Kidney (tissue), 14 donors: Measurements from ENCODE around the gene PDHB. TPM values are rescaled to one million over a fixed set of nuclear protein-coding genes. Genes with fewer than 3 reads are reported as not detected.

ENCODE experiments used
- DNase-seq, 5 donors: peaks; one replicate each; pipeline ENCODE4 v3.0.0-alpha.2; 2013 to 2020
- FAIRE-seq: peaks from 2 replicates; lab custom pipeline; 2012; peaks lifted over from hg19 to GRCh38; lab: Jason Lieb, UNC
- H3K27ac ChIP-seq, 2 donors: one replicate each; pipeline ENCODE4 v1.7.0; 2013; ENCODE audit warnings: low read depth in 2 of 2, low read length in 2 of 2, inconsistent platforms in 1 of 2
- H3K27me3 ChIP-seq: one replicate; pipeline ENCODE4 v1.7.1; 2013; ENCODE audit warnings: low read length, inconsistent platforms; ENCODE audit not compliant: control insufficient read depth, insufficient read depth
- H3K36me3 ChIP-seq, 3 donors: one replicate each; pipeline versions ENCODE4 v1.7.0 to v1.7.1; 2013; ENCODE audit warnings: low read length in 3 of 3, control low read depth in 1 of 3, inconsistent platforms in 1 of 3; ENCODE audit not compliant: insufficient read depth in 3 of 3, control insufficient read depth in 2 of 3
- H3K4me1 ChIP-seq, 3 donors: one replicate each; pipeline versions ENCODE4 v1.7.0 to v1.7.1; 2013; ENCODE audit warnings: low read length in 3 of 3, inconsistent platforms in 1 of 3, low read depth in 1 of 3; ENCODE audit not compliant: control insufficient read depth in 2 of 3, insufficient read depth in 2 of 3
- H3K4me3 ChIP-seq, 3 donors: one replicate each; pipeline versions ENCODE4 v1.7.0 to v1.8.1; 2013; ENCODE audit warnings: low read length in 3 of 3, control low read depth in 1 of 3, inconsistent platforms in 1 of 3
- H3K9ac ChIP-seq, 3 donors: one replicate each; pipeline versions ENCODE4 v1.7.0 to v1.7.1; 2013; ENCODE audit warnings: low read length in 3 of 3, control low read depth in 1 of 3, inconsistent platforms in 1 of 3
- H3K9me3 ChIP-seq, 3 donors: one replicate each; pipeline versions ENCODE4 v1.7.0 to v1.7.1; 2013; ENCODE audit warnings: low read length in 3 of 3, control low read depth in 1 of 3, inconsistent platforms in 1 of 3; ENCODE audit not compliant: control insufficient read depth in 2 of 3, insufficient read depth in 1 of 3
- CTCF ChIP-seq: IDR thresholded peaks from 3 replicates; pipeline ENCODE4 v1.5.1; 2012; ENCODE audit warnings: mild to moderate bottlenecking, moderate library complexity, borderline replicate concordance; ENCODE audit not compliant: insufficient read depth; ENCODE audit errors: extremely low read depth
- intact Hi-C: fragments of 100-400 bp; cut with DNase I; formaldehyde crosslinking; loops from one replicate; pipeline ENCODE4 v1.11.1; 2022
- polyA plus RNA-seq: library from polyadenylated mRNA; stranded (reverse); fragments of 350-450 nt; fragmentation: Illumina TruSeq; extraction: RNeasy Lipid Tissue Mini Kit (QIAGEN cat#74804); gene quantifications from one replicate; pipeline ENCODE4 v1.2.3, GENCODE V29; 2014; ENCODE audit warnings: low read depth, low replicate concordance; ENCODE audit not compliant: insufficient read depth
- total RNA-seq: library from RNA; stranded (reverse); fragmentation: NEBNext Ultra II Directional; extraction: Animal tissue kit (Norgen Biotek cat#: 25700); gene quantifications from one replicate; pipeline ENCODE4 v1.2.1, GENCODE V29; 2021
- donor health status: control.
- donor health status: control.
- donor health status: control.
- donor health status: control.
- donor health status: control.
- donor health status: DM: yes; HTN: yes; CAD: no.
- donor health status: Normal renal cell carcinoma (clear cell type).

The PDHB gene
- total and polyA plus RNA-seq, 2 donors from 2014 or later: 71.7 to 138 TPM

- Histone ChIP-seq H3K9me3 (no peaks in the 10 kb centered on the region), H3K36me3 (peaks cover 0 to 19% (median 15%) of the 10 kb centered on the region in 3 donors), H3K27ac (no peak overlapping the region), H3K27me3 (no peaks in the 10 kb centered on the region), H3K9ac (no peak overlapping the region), H3K4me3 (no peak overlapping the region), H3K4me1 (peaks cover 0 to under 1% (median 0%) of the 10 kb centered on the region in 3 donors)
- intact Hi-C loops: loop anchor here (10.0 kb wide), 1 partner anchor 75 kb away; the partner anchor contains the start of gene PXK
- no peak for FAIRE-seq
- DNase-seq: no peak
- no peak for TF ChIP-seq CTCF
Measured at GRCh38 chr3:58409663-58410062, 24.0 kb downstream of the PDHB start.

GRCh38 chr3:58408906-58409305 lies 24.7 kb downstream of the PDHB start:
- intact Hi-C loops: no loop called here
- H3K9me3 ChIP-seq: no peaks in the 10 kb centered on the region
- DNase-seq: no peak
- H3K4me1 ChIP-seq: no peaks in the 10 kb centered on the region
- H3K36me3 ChIP-seq: peaks cover 0 to 19% (median 15%) of the 10 kb centered on the region in 3 donors
- no peak overlapping the region for H3K4me3 ChIP-seq
- no peak overlapping the region for H3K27ac ChIP-seq
- no peak overlapping the region for H3K9ac ChIP-seq
- FAIRE-seq: no peak
- H3K27me3 ChIP-seq: no peaks in the 10 kb centered on the region
- TF ChIP-seq CTCF: no peak

GRCh38 chr3:58404396-58404795 lies 29.2 kb downstream of the PDHB start:
- no peak for TF ChIP-seq CTCF
- H3K36me3 ChIP-seq: peaks cover 0 to 20% (median 12%) of the 10 kb centered on the region in 3 donors
- H3K4me1 ChIP-seq: no peaks in the 10 kb centered on the region
- intact Hi-C loops: no loop called here
- no peak for DNase-seq
- H3K27me3 ChIP-seq: no peaks in the 10 kb centered on the region
- no peak overlapping the region for H3K9ac ChIP-seq
- no peak overlapping the region for H3K27ac ChIP-seq
- H3K9me3 ChIP-seq: no peaks in the 10 kb centered on the region
- FAIRE-seq: no peak
- no peak overlapping the region for H3K4me3 ChIP-seq
